ENCODE results near the gene POU3F4.

POU3F4 gene

GRCh38 chrX:83508006-83508405 is at the start of gene POU3F4:
Gene POU3F4, plus strand, starts transcription at chrX:83508290. Its CDS starts 35 bp downstream, at chrX:83508325.
- no peak for DNase-seq (ENCODE audit: insufficient read length, low spot score)
- no peak for TF ChIP-seq POLR2A (IDR thresholded peaks at IDR 0.05; ENCODE audit: low read depth, low read length)

GRCh38 chrX:83469551-83469950 is 38.5 kb upstream of the POU3F4 start:
- FAIRE-seq (no peak), DNase-seq (ENCODE audit: insufficient read length, low spot score) (no peak)
- no peak for TF ChIP-seq POLR2A (IDR thresholded peaks at IDR 0.05; ENCODE audit: low read depth, low read length)

More at GRCh38 chrX:83508006-83508405, at the start of gene POU3F4:
- no peak for FAIRE-seq

DNA sequence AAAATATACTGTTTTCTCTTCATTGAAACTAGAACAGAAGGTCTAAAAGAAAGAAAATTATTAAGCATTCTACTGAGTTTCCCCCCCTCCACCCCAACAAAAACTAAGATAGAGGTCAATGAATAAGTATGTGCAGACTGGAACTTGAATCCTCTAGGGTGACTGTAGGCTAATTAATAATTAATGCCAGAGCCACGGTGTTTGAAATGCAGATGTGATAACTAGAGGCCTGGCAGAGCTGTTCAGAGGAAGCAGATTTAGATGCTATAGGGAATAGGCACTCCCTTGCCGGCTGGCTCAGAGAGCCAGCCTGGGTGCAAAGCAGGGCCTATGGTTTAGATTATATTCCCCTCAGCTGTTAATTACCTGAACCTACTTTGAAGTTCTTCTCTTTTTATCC is 12.2 kb upstream of the POU3F4 start:
- DNase-seq (ENCODE audit: insufficient read length, low spot score) (no peak), FAIRE-seq (no peak)
- no peak for TF ChIP-seq POLR2A (IDR thresholded peaks at IDR 0.05; ENCODE audit: low read depth, low read length)

- DNase-seq (ENCODE audit: insufficient read length, low spot score) (no peak), FAIRE-seq (no peak)
- TF ChIP-seq POLR2A (IDR thresholded peaks at IDR 0.05; ENCODE audit: low read depth, low read length) = no peak
Observed at GRCh38 chrX:83501003-83501402, 7.1 kb upstream of the POU3F4 start.

- no peak for TF ChIP-seq POLR2A (IDR thresholded peaks at IDR 0.05; ENCODE audit: low read depth, low read length)
- FAIRE-seq (no peak), DNase-seq (ENCODE audit: insufficient read length, low spot score) (no peak)
Observed at GRCh38 chrX:83501530-83501929, 6.6 kb upstream of the POU3F4 start.

- no peak for DNase-seq (ENCODE audit: insufficient read length, low spot score)
- no peak for TF ChIP-seq POLR2A (IDR thresholded peaks at IDR 0.05; ENCODE audit: low read depth, low read length)
- no peak for FAIRE-seq
Observed at GRCh38 chrX:83504721-83505479, 3.2 kb upstream of the POU3F4 start.

DNA sequence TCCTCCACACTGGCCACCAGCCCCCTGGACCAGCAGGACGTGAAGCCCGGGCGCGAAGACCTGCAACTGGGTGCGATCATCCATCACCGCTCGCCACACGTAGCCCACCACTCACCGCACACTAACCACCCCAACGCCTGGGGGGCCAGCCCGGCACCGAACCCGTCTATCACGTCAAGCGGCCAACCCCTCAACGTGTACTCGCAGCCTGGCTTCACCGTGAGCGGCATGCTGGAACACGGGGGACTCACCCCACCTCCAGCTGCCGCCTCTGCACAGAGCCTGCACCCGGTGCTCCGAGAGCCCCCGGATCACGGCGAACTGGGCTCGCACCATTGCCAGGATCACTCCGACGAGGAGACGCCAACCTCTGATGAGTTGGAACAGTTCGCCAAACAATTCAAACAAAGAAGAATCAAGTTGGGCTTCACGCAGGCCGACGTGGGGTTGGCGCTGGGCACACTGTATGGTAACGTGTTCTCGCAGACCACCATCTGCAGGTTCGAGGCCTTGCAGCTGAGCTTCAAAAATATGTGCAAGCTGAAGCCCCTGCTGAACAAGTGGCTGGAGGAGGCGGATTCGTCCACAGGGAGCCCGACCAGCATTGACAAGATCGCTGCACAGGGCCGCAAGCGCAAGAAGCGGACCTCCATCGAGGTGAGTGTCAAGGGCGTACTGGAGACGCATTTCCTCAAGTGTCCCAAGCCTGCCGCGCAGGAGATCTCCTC is 600 bp downstream of the POU3F4 start:
- DNase-seq (ENCODE audit: insufficient read length, low spot score) (no peak), FAIRE-seq (no peak)
- no peak for TF ChIP-seq POLR2A (IDR thresholded peaks at IDR 0.05; ENCODE audit: low read depth, low read length)

DNA sequence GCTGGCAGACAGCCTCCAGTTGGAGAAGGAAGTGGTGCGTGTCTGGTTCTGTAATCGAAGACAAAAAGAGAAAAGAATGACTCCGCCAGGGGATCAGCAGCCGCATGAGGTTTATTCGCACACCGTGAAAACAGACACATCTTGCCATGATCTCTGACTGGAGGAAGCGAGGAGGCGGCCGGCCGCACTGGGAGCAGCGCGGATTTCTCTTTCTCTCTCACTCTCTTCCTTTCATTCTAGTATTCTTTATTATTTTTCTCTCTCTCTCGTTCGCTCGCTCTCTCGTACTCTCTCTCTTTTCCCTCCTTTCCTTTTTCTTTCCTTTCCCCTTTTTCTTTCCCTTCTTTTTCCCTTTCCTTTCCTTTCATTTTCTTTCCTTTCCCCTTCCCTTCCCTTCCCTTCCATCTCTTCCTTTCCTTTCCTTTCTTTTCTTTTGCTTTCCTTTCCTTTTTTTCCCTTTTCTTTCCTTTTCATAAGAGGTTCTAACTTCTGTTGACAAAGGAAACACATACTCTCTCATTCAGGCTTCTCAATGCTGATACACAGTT is 1.2 kb downstream of the POU3F4 start:
- no peak for FAIRE-seq
- no peak for DNase-seq (ENCODE audit: insufficient read length, low spot score)
- no peak for TF ChIP-seq POLR2A (IDR thresholded peaks at IDR 0.05; ENCODE audit: low read depth, low read length)

GRCh38 chrX:83510510-83511062 is 2.5 kb downstream of the POU3F4 start:
- DNase-seq (ENCODE audit: insufficient read length, low spot score) = no peak
- FAIRE-seq = no peak
- TF ChIP-seq POLR2A (IDR thresholded peaks at IDR 0.05; ENCODE audit: low read depth, low read length) = no peak

DNA sequence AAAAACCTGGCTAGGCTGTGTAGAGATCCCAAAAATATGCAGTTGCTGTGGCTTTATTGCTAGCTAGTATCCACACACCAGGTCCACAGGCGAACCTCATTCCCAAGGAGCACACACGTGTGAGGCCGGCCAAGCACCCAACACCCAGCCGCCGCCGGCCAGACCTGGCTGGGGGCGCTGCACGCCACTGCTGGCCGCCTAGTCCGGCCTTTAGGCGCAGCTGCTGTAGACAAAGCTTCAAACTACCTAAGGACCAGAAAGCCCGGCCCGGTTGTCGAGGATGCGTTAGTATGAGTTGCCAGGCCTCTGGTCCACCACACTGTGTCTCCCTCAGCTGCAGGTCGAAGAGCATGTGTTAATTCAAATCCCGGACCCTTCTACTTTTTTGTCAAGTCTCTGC is 3.1 kb downstream of the POU3F4 start:
- no peak for DNase-seq (ENCODE audit: insufficient read length, low spot score)
- FAIRE-seq = no peak
- no peak for TF ChIP-seq POLR2A (IDR thresholded peaks at IDR 0.05; ENCODE audit: low read depth, low read length)

DNA sequence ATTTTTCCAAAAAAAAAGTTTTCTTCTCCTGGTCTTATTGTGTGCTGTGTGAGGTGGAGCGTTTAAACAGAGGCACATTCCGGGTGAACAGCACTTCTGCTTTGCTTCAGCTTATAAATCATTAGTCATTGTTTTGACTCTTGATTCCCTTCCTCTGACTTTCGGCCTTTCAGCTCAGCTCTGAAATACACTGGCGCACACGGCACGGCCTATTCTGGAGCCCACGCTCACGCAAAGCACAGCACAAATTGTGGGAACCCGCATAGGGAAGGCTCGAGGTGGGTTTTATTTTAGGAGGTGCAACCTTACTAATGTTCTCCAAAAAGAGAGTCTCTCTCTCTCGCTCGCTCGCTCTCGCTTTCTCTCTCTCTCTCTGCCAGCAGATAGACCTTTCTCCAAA is 4.0 kb downstream of the POU3F4 start:
- TF ChIP-seq POLR2A (IDR thresholded peaks at IDR 0.05; ENCODE audit: low read depth, low read length) = no peak
- no peak for DNase-seq (ENCODE audit: insufficient read length, low spot score)

DNA sequence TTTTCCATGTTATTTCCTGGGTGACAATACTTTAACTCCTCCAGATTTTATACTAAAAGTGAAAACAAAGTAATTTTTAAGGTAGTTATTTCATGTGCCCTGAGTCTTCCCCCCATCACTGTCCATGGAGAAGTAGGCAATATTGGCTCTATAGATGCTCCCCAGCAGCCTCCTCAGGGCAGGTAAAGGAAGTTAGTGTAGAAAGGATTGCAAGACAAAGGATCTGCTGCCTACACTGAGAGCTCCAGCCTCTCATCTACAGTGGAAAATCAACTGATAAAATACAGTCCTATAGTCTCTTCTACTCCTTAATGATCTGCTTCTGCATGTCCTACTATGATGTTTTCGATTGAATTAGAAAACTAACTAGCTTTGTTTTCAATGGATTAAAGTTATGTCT is 8.5 kb downstream of the POU3F4 start:
- DNase-seq (ENCODE audit: insufficient read length, low spot score) (no peak), FAIRE-seq (no peak)
- no peak for TF ChIP-seq POLR2A (IDR thresholded peaks at IDR 0.05; ENCODE audit: low read depth, low read length)

More for the DNA sequence above, 4.0 kb downstream of the POU3F4 start:
- FAIRE-seq = no peak

DNA sequence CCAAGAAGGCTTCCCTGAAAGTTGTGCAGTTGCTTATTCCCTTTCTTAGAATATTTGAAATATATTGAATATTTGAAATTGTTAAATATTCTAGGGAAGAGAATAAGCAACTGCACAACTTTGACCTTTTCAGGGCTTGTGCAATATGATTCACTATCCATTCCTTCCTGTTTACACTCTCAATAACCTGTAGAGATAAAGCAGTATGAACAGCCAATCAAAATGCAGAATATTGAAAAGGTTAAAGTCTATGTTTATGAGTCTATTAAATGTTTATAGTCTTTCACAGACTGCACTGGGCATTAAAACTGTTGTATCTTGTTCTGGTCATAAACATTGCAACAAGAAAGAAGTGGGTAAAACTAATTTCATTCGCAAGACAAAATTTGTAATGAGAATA is 13.8 kb downstream of the POU3F4 start:
- DNase-seq (ENCODE audit: insufficient read length, low spot score) = no peak
- no peak for FAIRE-seq
- no peak for TF ChIP-seq POLR2A (IDR thresholded peaks at IDR 0.05; ENCODE audit: low read depth, low read length)

GRCh38 chrX:83529950-83530349 is 21.9 kb downstream of the POU3F4 start:
- TF ChIP-seq POLR2A (IDR thresholded peaks at IDR 0.05; ENCODE audit: low read depth, low read length) = no peak
- no peak for DNase-seq (ENCODE audit: insufficient read length, low spot score)
- FAIRE-seq = no peak

Measured in H54 (cell line).